H1 (cell line): ENCODE measurements around the gene CFAP100. TPM values are rescaled to one million over a fixed set of nuclear protein-coding genes. Genes with fewer than 3 reads are reported as not detected.

Source experiments
- ATF2 ChIP-seq: IDR thresholded peaks from 2 replicates; pipeline ENCODE4 v1.6.1; 2012; ENCODE audit warnings: low read length, inconsistent platforms
- JUN ChIP-seq: IDR thresholded peaks from 2 replicates; pipeline ENCODE4 v1.6.1; 2011; ENCODE audit warnings: low read depth, mild to moderate bottlenecking, improper control_type of control experiment, low read length
- TEAD4 ChIP-seq: IDR thresholded peaks from 2 replicates; pipeline ENCODE4 v1.6.1; 2012; ENCODE audit warnings: low read depth, low read length, inconsistent platforms, mixed read lengths
- polyA plus RNA-seq, 7 experiments: library from polyadenylated mRNA; depleted of rRNA in 3 of 7; stranded (reverse) in 5 of 7; unstranded in 2 of 7; fragments of >200 nt in 5 of 7; fragments of 200-250 nt in 2 of 7; gene quantifications; 1 replicate in 5 of 7; 2 replicates in 1 of 7; 4 replicates in 1 of 7; pipeline versions ENCODE4 v1.2.1 to v1.2.3, GENCODE V29; 2011 to 2013; ENCODE audit warnings: missing spikeins in 2 of 7, mixed read lengths in 2 of 7
- total RNA-seq: library from RNA; stranded (reverse); fragmentation: NEBNext Ultra II Directional; extraction: Animal tissue kit (Norgen Biotek cat#: 25700); gene quantifications from 2 replicates; pipeline ENCODE4 v1.2.1, GENCODE V29; 2021

The CFAP100 gene
- total and polyA plus RNA-seq, 2 of the 8 experiments (the other 6 are each of a cell fraction or from before 2014, with no cell fraction given) = 0.17 TPM; not detected in 1

- TF ChIP-seq ATF2 = no peak
- TF ChIP-seq TEAD4 = no peak
- no peak for TF ChIP-seq JUN
These were observed 27.9 kb downstream of the CFAP100 start (continued) for GRCh38 chr3:126422571-126423091.
